IPS-NIHi7 (cell line): ENCODE data around the gene DOK6.
"Not testable (repeated sequence)": the region's sequence is repeated elsewhere in the genome, so short reads cannot be mapped to it uniquely, and the experiment has no call there.

Experiments
- DNase-seq: peaks from one replicate; pipeline ENCODE4 v3.0.0; 2012; ENCODE audit warnings: mixed read lengths; ENCODE audit errors: extremely low spot score

The DOK6 gene

GRCh38 chr18:69622961-69623360 is 222.3 kb downstream of the DOK6 start:
- no peak for DNase-seq

GRCh38 chr18:69626171-69626570 is 225.5 kb downstream of the DOK6 start:
- no peak for DNase-seq

GRCh38 chr18:69626643-69627242 is 226.1 kb downstream of the DOK6 start:
- DNase-seq, result no peak

- DNase-seq, result no peak
These were observed 228.2 kb downstream of the DOK6 start for GRCh38 chr18:69628774-69629359.

- no peak for DNase-seq
These were observed 230.6 kb downstream of the DOK6 start for GRCh38 chr18:69631281-69631680.

- no peak for DNase-seq
These were observed 234.8 kb downstream of the DOK6 start for GRCh38 chr18:69635482-69635881.

GRCh38 chr18:69636529-69637301 is 236.0 kb downstream of the DOK6 start:
- DNase-seq, result peak; percentile 56

GRCh38 chr18:69638056-69638455 is 237.4 kb downstream of the DOK6 start:
- DNase-seq, result no peak

- DNase-seq, result no peak
These were observed 247.0 kb downstream of the DOK6 start for GRCh38 chr18:69647702-69648101.

- no peak for DNase-seq
These were observed 247.8 kb downstream of the DOK6 start for GRCh38 chr18:69648486-69648885.

GRCh38 chr18:69649684-69650083 is 249.0 kb downstream of the DOK6 start:
- no peak for DNase-seq

- DNase-seq, result no peak
These were observed 250.6 kb downstream of the DOK6 start for GRCh38 chr18:69651243-69651642.

- DNase-seq, result no peak
These were observed 255.1 kb downstream of the DOK6 start for GRCh38 chr18:69655816-69656215.

GRCh38 chr18:69658103-69658502 is 257.4 kb downstream of the DOK6 start:
- no peak for DNase-seq

- DNase-seq, result no peak
These were observed 258.0 kb downstream of the DOK6 start for GRCh38 chr18:69658685-69659084.

- no peak for DNase-seq
These were observed 258.5 kb downstream of the DOK6 start for GRCh38 chr18:69659142-69659651.

GRCh38 chr18:69662090-69662489 is 261.4 kb downstream of the DOK6 start:
- not testable (repeated sequence) for DNase-seq

- DNase-seq, result no peak
These were observed 263.7 kb downstream of the DOK6 start for GRCh38 chr18:69664399-69664798.

GRCh38 chr18:69674292-69674877 is 273.7 kb downstream of the DOK6 start:
- no peak for DNase-seq

GRCh38 chr18:69674966-69675365 is 274.3 kb downstream of the DOK6 start:
- no peak for DNase-seq

- no peak for DNase-seq
These were observed 276.9 kb downstream of the DOK6 start for GRCh38 chr18:69677595-69677994.

- no peak for DNase-seq
These were observed 279.4 kb downstream of the DOK6 start for GRCh38 chr18:69680123-69680522.

GRCh38 chr18:69683176-69683575 is 282.5 kb downstream of the DOK6 start:
- no peak for DNase-seq
